Testis (tissue), 2 donors: ENCODE data around the gene KCTD14.

Source experiments
- CTCF ChIP-seq, 3 experiments: fragments of 450-650 bp in 2 of 3; fragments of 200-600 bp in 1 of 3; sonication (generic) in 1 of 3; IDR thresholded peaks; one replicate each; pipeline ENCODE4 v1.5.1; 2016 to 2019; ENCODE audit warnings: antibody characterized with exemption in 3 of 3, mild to moderate bottlenecking in 2 of 3, moderate library complexity in 1 of 3
- POLR2A ChIP-seq: fragments of 450-650 bp; IDR thresholded peaks from one replicate; pipeline ENCODE4 v1.6.1; 2017; ENCODE audit warnings: antibody characterized with exemption, mild to moderate bottlenecking, moderate library complexity

- TF ChIP-seq CTCF (IDR thresholded peaks at IDR 0.05) (no peak), POLR2A (no peak)
Measured at GRCh38 chr11:78023426-78023825, 350 bp upstream of the KCTD14 start.
